Left forelimb (tissue), 1 donor: ENCODE results near the gene IL17A.
"Not testable (repeated sequence)": the region's sequence is repeated elsewhere in the genome, so short reads cannot be mapped to it uniquely, and the experiment has no call there.

Experiments used
- DNase-seq: peaks from one replicate; pipeline ENCODE4 v3.0.0-alpha.2; 2018; ENCODE audit warnings: low spot score

IL17A gene

GRCh38 chr6:52164319-52165094, 21.7 kb upstream of the IL17A start:
- no peak for DNase-seq

GRCh38 chr6:52167267-52167666, 18.9 kb upstream of the IL17A start:
- DNase-seq, result no peak

- not testable (repeated sequence) for DNase-seq
These were observed 17.8 kb upstream of the IL17A start for GRCh38 chr6:52168351-52168750.

GRCh38 chr6:52174118-52174517, 12.1 kb upstream of the IL17A start:
- no peak for DNase-seq

- DNase-seq, result no peak
These were observed 9.6 kb upstream of the IL17A start for GRCh38 chr6:52176550-52176949.

- no peak for DNase-seq
These were observed 8.2 kb upstream of the IL17A start for GRCh38 chr6:52177961-52178360.

- DNase-seq, result no peak
These were observed 5.2 kb upstream of the IL17A start for GRCh38 chr6:52180787-52181558.

GRCh38 chr6:52183131-52183713, 3.0 kb upstream of the IL17A start:
- no peak for DNase-seq

GRCh38 chr6:52186480-52186879, 305 bp downstream of the IL17A start:
- no peak for DNase-seq

GRCh38 chr6:52187098-52187497, 923 bp downstream of the IL17A start:
- DNase-seq, result no peak

- DNase-seq, result no peak
These were observed 3.8 kb downstream of the IL17A start for GRCh38 chr6:52189974-52190373.

- no peak for DNase-seq
These were observed 4.2 kb downstream of the IL17A start for GRCh38 chr6:52190409-52190808.

GRCh38 chr6:52191824-52192223, 5.6 kb downstream of the IL17A start:
- no peak for DNase-seq

- no peak for DNase-seq
These were observed 9.7 kb downstream of the IL17A start for GRCh38 chr6:52195886-52196285.

- DNase-seq, result not testable (repeated sequence)
These were observed 13.9 kb downstream of the IL17A start for GRCh38 chr6:52200088-52200487.

- DNase-seq, result no peak
These were observed 14.9 kb downstream of the IL17A start for GRCh38 chr6:52201046-52201445.

GRCh38 chr6:52201493-52201892, 15.3 kb downstream of the IL17A start:
- DNase-seq, result no peak

GRCh38 chr6:52207066-52207465, 20.9 kb downstream of the IL17A start:
- DNase-seq, result no peak

- no peak for DNase-seq
These were observed 22.4 kb downstream of the IL17A start for GRCh38 chr6:52208612-52209011.

GRCh38 chr6:52209770-52210169, 23.6 kb downstream of the IL17A start:
- no peak for DNase-seq

GRCh38 chr6:52210227-52210626, 24.1 kb downstream of the IL17A start:
- no peak for DNase-seq

- DNase-seq, result no peak
These were observed 27.0 kb downstream of the IL17A start for GRCh38 chr6:52213127-52213526.

GRCh38 chr6:52215787-52216186, 29.6 kb downstream of the IL17A start:
- no peak for DNase-seq
